A549 (cell line): ENCODE data around the gene DVL1. TPM values are rescaled to one million over a fixed set of nuclear protein-coding genes. Genes with fewer than 3 reads are reported as not detected.

ENCODE experiments used
- ATAC-seq, 2 experiments: fragments of 200-7000 bp in 1 of 2; fragments of >200 bp in 1 of 2; cut with Nextera tagmentation in 1 of 2; cut with Tn5 transposase in 1 of 2; 3 replicates each; pipeline versions ENCODE4 v1.8.0 to v1.9.1; 2018 to 2020; ENCODE audit warnings: mild to moderate bottlenecking in 1 of 2, moderate library complexity in 1 of 2
- CTCF ChIA-PET: fragments of 300-600 bp; sonication (Branson Sonifier 250); formaldehyde crosslinking; extraction: SDS; loops from one replicate; lab custom pipeline; 2021; ENCODE audit warnings: antibody characterized with exemption, inconsistent platforms; lab: Yijun Ruan, JAX
- POLR2A ChIA-PET: fragments of 350-600 bp; formaldehyde crosslinking; extraction: SDS; loops from one replicate; lab custom pipeline; 2021; ENCODE audit warnings: antibody characterized with exemption, inconsistent platforms; lab: Yijun Ruan, JAX
- DNase-seq, 2 experiments: peaks; one replicate each; pipeline versions ENCODE4 v3.0.0 to v3.0.0-alpha.2; 2011 to 2016; ENCODE audit warnings: low read depth in 1 of 2, low spot score in 1 of 2
- FAIRE-seq: peaks from 2 replicates; lab custom pipeline; 2011; peaks lifted over from hg19 to GRCh38; lab: Jason Lieb, UNC
- H3K27ac ChIP-seq, 2 experiments: fragments of >200 bp; sonication (Bioruptor Twin); formaldehyde crosslinking; 3 replicates each; pipeline ENCODE4 v1.5.1; 2016 to 2017
- H3K4me1 ChIP-seq: fragments of >200 bp; sonication (Bioruptor Twin); formaldehyde crosslinking; 3 replicates; pipeline ENCODE4 v1.6.1; 2016
- H3K4me2 ChIP-seq: fragments of >200 bp; sonication (Bioruptor Twin); formaldehyde crosslinking; 3 replicates; pipeline ENCODE4 v1.6.1; 2016
- H3K4me3 ChIP-seq: fragments of >200 bp; sonication (Bioruptor Twin); formaldehyde crosslinking; 3 replicates; pipeline ENCODE4 v1.5.1; 2016
- H3K9me3 ChIP-seq: fragments of >200 bp; sonication (Bioruptor Twin); formaldehyde crosslinking; 3 replicates; pipeline ENCODE4 v1.6.1; 2016
- EP300 ChIP-seq, 2 experiments: fragments of >200 bp; sonication (Bioruptor Twin); formaldehyde crosslinking; IDR thresholded peaks; 2 replicates in 1 of 2; 3 replicates in 1 of 2; pipeline ENCODE4 v1.6.1; 2016 to 2017
- HDAC2 ChIP-seq: fragments of 200-600 bp; sonication (generic); IDR thresholded peaks from 2 replicates; pipeline ENCODE4 v1.6.1; 2016
- KDM1A ChIP-seq: fragments of 200-600 bp; sonication (generic); IDR thresholded peaks from 2 replicates; pipeline ENCODE4 v1.6.1; 2016; ENCODE audit warnings: low read depth, mild to moderate bottlenecking
- KDM5A ChIP-seq: fragments of 200-600 bp; sonication (generic); IDR thresholded peaks from 2 replicates; pipeline ENCODE4 v1.6.1; 2016; ENCODE audit warnings: antibody characterized with exemption, mild to moderate bottlenecking
- NPAS2 ChIP-seq: fragments of 250-450 bp; sonication (Bioruptor Pico); IDR thresholded peaks from 2 replicates; pipeline ENCODE4 v1.8.0; 2022; ENCODE audit warnings: mild to moderate bottlenecking, moderate library complexity, borderline replicate concordance
- RARB ChIP-seq: fragments of 250-450 bp; sonication (Bioruptor Pico); IDR thresholded peaks from 2 replicates; pipeline ENCODE4 v1.8.0; 2021; ENCODE audit warnings: mild to moderate bottlenecking, moderate library complexity
- RCOR1 ChIP-seq: fragments of 150-350 bp; IDR thresholded peaks from 2 replicates; pipeline ENCODE4 v1.6.1; 2014; ENCODE audit warnings: antibody characterized with exemption, low read length, low read depth
- REST ChIP-seq: fragments of 200-600 bp; sonication (generic); IDR thresholded peaks from 2 replicates; pipeline ENCODE4 v1.6.1; 2016; ENCODE audit warnings: antibody characterized with exemption, mild to moderate bottlenecking, moderate library complexity
- TFCP2L1 ChIP-seq: fragments of 250-450 bp; sonication (Bioruptor Pico); IDR thresholded peaks from 2 replicates; pipeline ENCODE4 v1.5.0; 2021; ENCODE audit warnings: mild to moderate bottlenecking
- TP53 ChIP-seq: fragments of 250-450 bp; sonication (Bioruptor Pico); IDR thresholded peaks from 2 replicates; pipeline ENCODE4 v1.5.0; 2021; ENCODE audit warnings: mild to moderate bottlenecking, moderate library complexity
- WGBS: methylation state at CpG from one replicate; pipeline ENCODE4 v1.1.6; 2017; ENCODE audit errors: missing lambda C conversion rate; 5-methylcytosine and 5-hydroxymethylcytosine counted together
- polyA plus RNA-seq, 4 experiments: library from polyadenylated mRNA; depleted of rRNA in 3 of 4; stranded (reverse); fragments of >200 nt; fragmentation: RNase III in 1 of 4; extraction: RNeasy Plus Mini Kit Qiagen cat#74134 plus additional on column Dnase treatment in 1 of 4; gene quantifications; 2 replicates in 3 of 4; 3 replicates in 1 of 4; pipeline ENCODE4 v1.2.3, GENCODE V29; 2011 to 2017
- TF ChIP-seq, protein P1 (sequence below): fragments of >200 bp; sonication (Bioruptor Twin); formaldehyde crosslinking; IDR thresholded peaks from 3 replicates; pipeline ENCODE4 v1.5.1; 2016
- TF ChIP-seq, protein P2 (sequence below): fragments of 150-350 bp; IDR thresholded peaks from 2 replicates; pipeline ENCODE4 v1.6.1; 2014; ENCODE audit warnings: low read depth, mild to moderate bottlenecking, low read length
- TF ChIP-seq, protein P3 (sequence below): fragments of 250-450 bp; sonication (Bioruptor Pico); IDR thresholded peaks from 2 replicates; pipeline ENCODE4 v1.5.0; 2021; ENCODE audit warnings: mild to moderate bottlenecking, moderate library complexity, borderline replicate concordance
- TF ChIP-seq, protein P4 (sequence below): fragments of >200 bp; sonication (Bioruptor Twin); formaldehyde crosslinking; IDR thresholded peaks from 2 replicates; pipeline ENCODE4 v1.6.1; 2016

DVL1 gene
- polyA plus RNA-seq, 2 of the 4 experiments (the other 2 are of a cell fraction): 12.1 to 48.3 TPM

DNA sequence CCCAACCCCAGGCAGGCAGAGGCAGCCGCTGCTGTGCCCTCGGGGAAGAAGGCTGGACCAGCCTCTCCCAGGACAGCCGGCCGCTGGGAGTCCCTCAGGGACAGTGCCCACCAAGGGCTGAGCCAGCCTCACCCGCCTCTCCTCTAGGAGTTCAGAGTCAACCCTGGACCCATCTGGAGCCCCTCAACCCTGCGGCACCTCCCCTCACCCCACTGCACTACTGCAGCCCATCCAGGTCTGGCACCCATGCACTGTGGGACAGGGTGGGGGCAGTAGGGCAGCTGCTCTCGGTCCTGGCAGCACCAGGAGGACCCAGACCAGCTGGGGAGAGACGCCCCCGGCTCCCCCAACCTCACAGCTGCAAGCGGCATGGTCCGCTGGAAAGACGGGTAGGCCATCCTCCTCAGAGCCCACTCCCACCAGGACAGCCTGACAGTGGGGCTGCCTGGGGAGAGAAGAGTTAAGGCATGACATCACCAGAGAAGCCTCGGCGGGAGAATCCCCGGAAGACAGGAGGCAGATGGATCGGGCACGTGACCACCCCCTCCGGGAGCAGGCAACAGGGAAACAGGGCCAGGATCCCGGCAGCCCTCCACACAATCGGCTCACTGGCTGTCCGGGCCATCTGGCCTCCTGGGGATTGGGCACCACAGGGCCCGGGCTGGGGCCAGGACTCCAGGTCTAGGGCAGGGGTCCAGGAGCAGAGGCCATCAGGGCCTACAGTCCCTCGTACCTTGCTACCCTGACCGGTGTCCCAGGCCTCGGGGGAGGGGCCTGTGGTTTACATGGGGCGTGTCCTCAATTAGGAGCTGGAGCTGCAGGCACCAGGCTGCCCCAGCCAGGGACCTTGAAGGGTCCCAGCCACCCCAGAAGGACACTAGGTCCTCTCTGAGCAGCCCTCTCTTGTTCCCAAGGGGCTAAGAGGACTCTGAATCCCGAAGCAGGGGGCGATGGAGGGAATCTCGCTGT lies 44.6 kb downstream of the DVL1 start (continued):
- no peak for TF ChIP-seq REST

GRCh38 chr1:1303736-1304135 lies 45.5 kb downstream of the DVL1 start:
- no peak for TF ChIP-seq TP53 (CRISPR knock-in tag)
- TF ChIP-seq, protein P1, sequence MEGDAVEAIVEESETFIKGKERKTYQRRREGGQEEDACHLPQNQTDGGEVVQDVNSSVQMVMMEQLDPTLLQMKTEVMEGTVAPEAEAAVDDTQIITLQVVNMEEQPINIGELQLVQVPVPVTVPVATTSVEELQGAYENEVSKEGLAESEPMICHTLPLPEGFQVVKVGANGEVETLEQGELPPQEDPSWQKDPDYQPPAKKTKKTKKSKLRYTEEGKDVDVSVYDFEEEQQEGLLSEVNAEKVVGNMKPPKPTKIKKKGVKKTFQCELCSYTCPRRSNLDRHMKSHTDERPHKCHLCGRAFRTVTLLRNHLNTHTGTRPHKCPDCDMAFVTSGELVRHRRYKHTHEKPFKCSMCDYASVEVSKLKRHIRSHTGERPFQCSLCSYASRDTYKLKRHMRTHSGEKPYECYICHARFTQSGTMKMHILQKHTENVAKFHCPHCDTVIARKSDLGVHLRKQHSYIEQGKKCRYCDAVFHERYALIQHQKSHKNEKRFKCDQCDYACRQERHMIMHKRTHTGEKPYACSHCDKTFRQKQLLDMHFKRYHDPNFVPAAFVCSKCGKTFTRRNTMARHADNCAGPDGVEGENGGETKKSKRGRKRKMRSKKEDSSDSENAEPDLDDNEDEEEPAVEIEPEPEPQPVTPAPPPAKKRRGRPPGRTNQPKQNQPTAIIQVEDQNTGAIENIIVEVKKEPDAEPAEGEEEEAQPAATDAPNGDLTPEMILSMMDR: no peak
- TF ChIP-seq TFCP2L1 (CRISPR knock-in tag): no peak
- TF ChIP-seq, protein P2, sequence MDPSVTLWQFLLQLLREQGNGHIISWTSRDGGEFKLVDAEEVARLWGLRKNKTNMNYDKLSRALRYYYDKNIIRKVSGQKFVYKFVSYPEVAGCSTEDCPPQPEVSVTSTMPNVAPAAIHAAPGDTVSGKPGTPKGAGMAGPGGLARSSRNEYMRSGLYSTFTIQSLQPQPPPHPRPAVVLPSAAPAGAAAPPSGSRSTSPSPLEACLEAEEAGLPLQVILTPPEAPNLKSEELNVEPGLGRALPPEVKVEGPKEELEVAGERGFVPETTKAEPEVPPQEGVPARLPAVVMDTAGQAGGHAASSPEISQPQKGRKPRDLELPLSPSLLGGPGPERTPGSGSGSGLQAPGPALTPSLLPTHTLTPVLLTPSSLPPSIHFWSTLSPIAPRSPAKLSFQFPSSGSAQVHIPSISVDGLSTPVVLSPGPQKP: no peak
- TF ChIP-seq KDM1A: no peak
- no peak for TF ChIP-seq RCOR1
- TF ChIP-seq NPAS2 (CRISPR knock-in tag): no peak
- TF ChIP-seq, protein P3, sequence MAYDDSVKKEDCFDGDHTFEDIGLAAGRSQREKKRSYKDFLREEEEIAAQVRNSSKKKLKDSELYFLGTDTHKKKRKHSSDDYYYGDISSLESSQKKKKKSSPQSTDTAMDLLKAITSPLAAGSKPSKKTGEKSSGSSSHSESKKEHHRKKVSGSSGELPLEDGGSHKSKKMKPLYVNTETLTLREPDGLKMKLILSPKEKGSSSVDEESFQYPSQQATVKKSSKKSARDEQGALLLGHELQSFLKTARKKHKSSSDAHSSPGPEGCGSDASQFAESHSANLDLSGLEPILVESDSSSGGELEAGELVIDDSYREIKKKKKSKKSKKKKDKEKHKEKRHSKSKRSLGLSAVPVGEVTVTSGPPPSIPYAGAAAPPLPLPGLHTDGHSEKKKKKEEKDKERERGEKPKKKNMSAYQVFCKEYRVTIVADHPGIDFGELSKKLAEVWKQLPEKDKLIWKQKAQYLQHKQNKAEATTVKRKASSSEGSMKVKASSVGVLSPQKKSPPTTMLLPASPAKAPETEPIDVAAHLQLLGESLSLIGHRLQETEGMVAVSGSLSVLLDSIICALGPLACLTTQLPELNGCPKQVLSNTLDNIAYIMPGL (CRISPR knock-in tag): no peak
- no peak for TF ChIP-seq KDM5A
- TF ChIP-seq HDAC2: no peak
- no peak for TF ChIP-seq EP300 (IDR thresholded peaks at IDR 0.05)
- TF ChIP-seq RARB: no peak
- TF ChIP-seq, protein P4, sequence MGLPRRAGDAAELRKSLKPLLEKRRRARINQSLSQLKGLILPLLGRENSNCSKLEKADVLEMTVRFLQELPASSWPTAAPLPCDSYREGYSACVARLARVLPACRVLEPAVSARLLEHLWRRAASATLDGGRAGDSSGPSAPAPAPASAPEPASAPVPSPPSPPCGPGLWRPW: no peak
- peaks cover 33% of the 10 kb centered on the region for H3K4me1 ChIP-seq
- ATAC-seq: no peak
- H3K4me2 ChIP-seq: no peak overlapping the region
- ChIA-PET POLR2A (no interaction called here), CTCF (interaction anchor here (0.6 to 1.4 kb wide), 2 partner anchors 12 to 182 kb away, joined by 3 to 4 read pairs; no protein-coding TSS in a partner anchor)
- no peak for DNase-seq
- FAIRE-seq: no peak
- H3K4me3 ChIP-seq: no peak overlapping the region
- peak overlapping the region in 1 of 2 experiments; percentile 95; a peak in 3 of 6 replicates for H3K27ac ChIP-seq
- H3K9me3 ChIP-seq: no peaks in the 10 kb centered on the region
- 91% methylated on average over 5 of the region's 13 CpGs for WGBS
